ENCODE results near the gene RABGAP1L. TPM values are rescaled to one million over a fixed set of nuclear protein-coding genes. Genes with fewer than 3 reads are reported as not detected.
A peak's percentile ranks its signal among the peaks of the same experiment; 100 is the strongest.
"Not testable (repeated sequence)": the region's sequence is repeated elsewhere in the genome, so short reads cannot be mapped to it uniquely, and the experiment has no call there.

The RABGAP1L gene
- total RNA-seq, 1 donor from 2014 or later, result 54.4 TPM

DNA sequence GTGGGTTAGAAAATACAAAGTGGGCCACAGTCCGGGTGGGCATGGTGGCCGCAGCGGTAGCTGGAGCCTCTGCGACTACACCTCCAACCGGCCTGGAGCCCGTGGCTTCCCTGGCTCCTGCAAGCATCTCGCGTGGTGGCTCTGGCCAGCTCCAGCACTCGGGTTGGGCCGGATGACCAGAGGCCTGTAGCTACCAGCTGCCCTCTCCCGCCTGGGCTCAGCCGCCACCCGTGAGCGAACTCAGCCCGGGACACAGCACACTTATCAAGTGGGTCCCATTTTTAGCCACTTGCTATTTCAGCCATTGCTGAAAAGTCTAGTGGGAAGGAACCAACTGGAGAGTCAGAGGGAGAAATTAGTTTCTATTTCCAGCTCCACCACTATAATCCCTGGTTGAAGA lies 732.7 kb downstream of the RABGAP1L start:
- DNase-seq, result no peak

DNA sequence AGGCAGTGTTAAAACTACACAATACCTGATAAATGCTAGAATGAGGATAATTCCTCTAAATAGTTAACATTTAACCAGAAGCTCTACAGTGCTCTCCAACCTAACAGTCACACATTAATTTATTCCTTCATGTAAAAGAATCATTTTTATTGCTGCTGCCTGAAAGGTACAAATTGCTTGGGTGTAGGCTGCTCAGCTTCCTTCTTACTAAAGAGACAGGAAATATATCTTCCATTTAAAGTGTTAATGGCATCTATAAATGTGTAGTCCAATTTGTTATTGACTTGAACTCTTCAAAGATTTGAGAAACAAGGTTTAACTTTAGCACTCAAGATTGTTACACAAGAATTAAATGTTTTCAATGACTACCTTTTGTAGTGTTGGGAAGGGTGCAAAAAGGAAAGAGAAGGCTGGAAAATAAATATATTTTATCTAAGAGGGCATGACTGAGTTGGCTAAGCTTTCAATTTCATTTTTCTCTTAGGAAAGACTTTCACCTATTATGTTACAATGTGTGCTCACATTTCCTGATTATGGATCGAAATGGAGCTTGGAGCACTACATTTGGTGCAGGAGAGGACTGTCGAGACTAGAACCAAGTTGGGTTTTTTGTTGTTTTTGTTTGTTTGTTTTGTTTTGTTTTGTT lies 734.9 kb downstream of the RABGAP1L start:
- DNase-seq, result no peak

DNA sequence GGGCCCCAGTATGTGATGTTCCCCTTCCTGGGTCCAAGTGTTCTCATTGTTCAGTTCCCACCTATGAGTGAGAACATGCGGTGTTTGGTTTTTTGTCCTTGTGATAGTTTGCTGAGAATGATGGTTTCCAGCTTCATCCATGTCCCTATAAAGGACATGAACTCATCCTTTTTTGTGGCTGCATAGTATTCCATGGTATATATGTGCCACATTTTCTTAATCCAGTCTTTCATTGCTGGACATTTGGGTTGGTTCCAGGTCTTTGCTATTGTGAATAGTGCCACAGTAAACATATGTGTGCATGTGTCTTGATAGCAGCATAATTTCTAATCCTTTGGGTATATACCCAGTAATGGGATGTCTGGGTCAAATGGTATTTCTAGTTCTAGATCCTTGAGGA lies 736.3 kb downstream of the RABGAP1L start:
- DNase-seq, result not testable (repeated sequence)

DNA sequence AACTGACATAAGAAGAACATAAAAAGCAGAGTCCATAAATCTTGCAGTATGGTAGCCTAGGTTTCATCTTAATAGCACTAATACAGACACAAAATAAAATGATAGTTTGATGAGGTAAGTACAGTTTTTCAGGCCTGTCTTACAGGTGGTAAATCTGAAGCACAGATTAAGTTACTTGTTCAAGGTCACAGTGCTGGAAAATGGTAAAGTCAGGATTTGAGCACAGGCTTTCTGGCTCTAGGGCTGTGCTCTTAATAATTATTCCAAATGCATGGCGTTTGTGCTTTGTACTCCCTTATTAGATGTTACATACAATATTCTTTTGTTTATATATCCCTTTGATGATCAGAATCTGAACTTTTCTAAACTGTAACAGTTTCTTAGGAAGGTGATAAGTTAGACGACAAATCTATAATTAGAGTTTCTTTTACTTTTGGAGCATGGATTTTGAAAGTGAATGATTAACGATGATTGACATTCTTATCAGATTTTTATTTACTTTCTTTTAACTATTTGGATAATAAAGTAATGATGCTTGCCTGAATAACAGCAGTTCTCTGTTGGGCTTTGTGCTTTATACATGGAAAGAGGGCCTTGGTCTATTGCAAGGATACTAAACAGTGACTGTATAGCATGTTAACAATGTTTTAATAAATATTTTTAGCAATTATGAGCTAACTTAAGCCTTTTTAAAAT lies 738.9 kb downstream of the RABGAP1L start:
- DNase-seq, result no peak

DNA sequence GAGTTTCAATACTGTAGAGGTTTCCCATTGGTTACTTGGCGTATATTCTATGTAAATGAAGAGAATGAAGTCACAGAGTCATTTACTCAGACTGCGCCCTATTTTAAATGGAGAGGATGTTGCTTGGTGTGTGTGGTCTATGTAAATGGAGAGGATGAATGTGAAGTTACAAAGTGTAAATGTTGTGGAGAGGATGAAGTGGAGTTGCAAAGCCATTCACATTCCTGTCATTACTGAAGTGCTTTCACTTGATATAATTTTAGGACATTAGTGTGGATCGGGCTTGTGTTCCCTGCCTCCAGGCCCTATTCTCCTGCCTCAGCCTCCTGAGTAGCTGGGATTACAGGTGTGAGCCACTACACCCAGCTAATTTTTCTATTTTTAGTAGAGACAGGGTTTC lies 741.0 kb downstream of the RABGAP1L start:
- no peak for DNase-seq

DNA sequence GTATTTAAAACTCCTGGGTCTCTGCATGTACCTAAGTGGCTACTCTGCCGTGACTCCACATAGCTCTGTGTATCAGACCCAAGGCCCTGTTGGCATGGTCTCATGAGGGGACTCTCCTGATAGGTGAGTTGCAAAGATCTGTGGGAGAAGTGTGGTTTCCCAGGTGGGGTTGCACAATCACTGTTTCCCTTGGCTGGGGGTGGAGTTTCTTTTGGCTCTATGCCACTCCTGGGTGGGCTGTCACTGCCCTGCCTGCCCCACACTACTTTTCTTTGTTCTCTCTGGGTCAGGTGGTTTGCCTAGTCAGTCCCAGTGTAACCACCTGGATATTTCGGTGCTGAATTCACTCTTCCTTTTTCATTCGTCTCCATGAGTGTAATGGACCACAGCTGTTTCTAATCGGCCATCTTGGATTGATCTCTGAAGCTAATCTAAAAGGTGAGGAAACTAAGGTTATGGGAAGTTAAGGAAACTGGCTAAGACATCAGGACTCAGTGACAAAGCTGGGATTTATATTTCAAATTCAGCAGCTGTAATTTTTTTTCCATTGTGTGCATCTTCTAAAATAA lies 743.3 kb downstream of the RABGAP1L start:
- no peak for DNase-seq

DNA sequence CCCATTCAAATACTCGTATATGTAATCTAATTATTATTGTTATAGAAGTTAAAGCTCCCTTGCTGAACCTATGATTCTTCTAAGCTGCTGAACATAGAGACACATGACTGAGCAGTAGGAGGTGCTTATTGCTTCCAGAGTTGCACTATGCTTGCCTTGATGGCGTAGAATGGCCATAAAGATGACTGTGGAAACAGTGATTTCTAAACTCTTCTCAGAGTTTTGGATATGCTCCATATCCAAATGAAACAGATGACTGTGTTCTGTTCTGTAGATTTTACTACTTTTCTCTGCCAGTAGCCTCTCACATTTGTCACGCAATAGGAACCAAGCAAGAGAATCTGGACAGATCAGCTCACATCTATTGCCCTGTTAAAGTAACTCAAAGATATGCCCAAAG lies 752.3 kb downstream of the RABGAP1L start:
- DNase-seq, result no peak

DNA sequence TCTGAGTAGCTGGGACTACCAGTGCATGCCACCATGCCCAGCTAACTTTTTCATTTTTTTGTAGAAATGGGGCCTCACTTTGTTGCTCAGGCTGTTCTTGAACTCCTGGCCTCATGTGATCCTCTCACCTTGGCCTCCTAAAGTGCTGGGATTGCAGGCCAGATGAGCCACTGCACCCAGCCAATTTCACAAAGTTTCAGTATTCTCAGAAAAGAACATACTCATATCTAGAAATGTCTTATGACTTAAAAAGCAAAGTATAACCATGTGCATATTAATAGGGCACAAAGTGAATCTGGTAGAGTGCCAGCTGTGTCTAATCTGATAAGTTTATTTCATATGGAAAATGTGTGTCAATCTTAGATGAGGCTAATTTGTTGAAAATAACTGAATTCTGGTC lies 752.9 kb downstream of the RABGAP1L start:
- no peak for DNase-seq

DNA sequence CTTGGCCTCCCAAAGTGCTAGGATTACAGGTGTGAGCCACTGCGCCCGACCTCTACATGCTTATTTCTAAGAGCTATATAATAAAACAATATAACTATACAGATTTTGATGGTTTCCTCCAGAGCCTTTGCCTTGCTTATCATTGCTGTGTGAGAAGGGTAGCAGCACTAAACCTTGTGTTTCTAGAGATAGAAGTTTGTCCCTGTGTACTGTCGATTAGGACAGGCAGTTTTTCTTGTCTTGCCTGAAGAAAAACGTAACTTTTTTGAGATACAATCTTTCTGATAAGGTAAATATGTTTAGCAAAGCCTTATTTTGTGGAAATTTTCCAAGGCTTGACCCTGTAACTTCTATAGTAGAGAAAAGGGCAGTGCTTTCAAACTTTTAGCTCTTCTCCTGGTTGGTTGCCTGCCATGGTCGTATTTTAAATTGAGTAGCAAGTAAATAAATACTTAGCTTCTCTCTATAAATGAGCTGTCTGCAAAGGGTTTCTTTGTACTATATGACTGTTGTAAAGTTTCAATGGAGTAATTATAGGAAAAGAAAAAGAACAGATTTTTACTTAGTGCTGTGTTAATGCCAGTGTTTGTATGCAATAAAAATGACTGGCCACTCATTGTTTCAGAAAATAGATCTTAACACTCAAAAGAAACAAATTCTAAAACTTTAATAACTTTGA lies 754.0 kb downstream of the RABGAP1L start:
- DNase-seq, result no peak

DNA sequence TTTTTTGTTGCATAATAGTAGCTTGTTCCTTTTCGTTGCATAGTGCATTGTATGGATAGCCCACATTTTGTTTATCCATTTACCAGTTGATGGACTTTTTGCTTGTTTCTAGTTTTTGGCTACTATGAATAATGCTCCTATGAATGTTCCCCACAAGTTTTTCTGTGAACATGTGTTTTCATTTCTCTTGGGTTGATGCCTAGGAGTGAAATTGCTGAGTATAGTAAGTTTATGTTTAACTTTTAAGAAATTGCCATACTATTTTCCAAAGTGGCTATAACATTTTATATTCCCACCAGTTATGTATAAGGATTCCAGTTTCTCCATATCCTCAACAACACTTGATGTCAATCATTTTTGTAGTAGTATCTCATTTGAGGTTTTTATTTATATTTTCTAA lies 755.7 kb downstream of the RABGAP1L start:
- DNase-seq, result no peak

DNA sequence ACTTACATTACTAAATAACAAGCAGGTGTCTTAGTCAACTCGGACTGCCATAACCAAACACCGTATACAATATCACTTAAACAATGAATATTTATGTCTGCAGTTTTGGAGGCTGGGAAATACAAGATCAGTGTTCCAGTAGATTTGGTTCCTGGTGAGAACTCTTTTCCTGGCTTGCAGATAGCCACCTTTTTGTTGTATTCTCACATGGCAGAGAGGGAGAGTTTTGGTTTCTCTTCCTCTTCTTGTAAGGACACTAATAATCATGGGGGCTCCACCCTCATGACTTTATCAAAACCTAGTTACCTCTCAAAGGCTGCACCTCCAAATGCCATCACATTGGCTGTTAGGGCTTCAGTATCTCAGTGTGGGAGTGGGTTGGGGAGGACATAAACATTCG lies 757.5 kb downstream of the RABGAP1L start:
- DNase-seq, result no peak

DNA sequence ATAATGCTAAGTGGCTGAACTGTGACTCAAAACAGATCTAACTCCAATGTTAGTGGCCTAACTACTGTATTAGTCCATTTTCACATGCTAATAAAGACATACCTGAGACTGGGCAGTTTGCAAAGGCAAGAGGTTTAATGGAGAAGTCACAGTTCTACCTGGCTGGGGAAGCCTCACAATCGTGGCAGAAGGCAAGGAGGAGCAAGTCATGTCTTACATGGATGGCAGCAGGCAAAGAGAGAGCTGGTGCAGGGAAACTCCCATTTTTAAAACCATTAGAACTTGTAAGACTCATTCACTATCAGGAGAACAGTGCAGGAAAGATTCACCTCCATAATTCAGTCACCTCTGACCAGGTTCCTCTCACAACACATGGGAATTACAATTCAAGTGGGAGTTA lies 760.8 kb downstream of the RABGAP1L start:
- no peak for DNase-seq

DNA sequence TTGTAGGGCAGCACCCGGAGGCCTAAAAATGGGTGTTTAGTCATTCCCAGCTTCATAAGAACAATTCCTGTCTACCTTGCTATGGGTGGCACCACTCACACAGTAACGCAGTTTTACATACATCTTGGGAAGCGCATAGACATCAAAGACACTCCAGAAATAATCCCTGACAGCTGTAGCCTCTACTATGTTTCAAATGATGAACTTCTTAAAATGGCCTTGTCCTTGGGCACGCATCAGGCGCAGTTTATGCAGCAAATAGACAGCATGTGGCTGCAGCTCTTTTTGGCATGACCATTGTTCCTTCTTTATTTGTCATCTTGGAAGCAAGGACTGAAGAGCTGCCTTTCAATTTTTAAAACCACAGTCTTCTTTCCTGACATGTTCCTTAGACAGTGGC lies 762.8 kb downstream of the RABGAP1L start:
- no peak for DNase-seq

DNA sequence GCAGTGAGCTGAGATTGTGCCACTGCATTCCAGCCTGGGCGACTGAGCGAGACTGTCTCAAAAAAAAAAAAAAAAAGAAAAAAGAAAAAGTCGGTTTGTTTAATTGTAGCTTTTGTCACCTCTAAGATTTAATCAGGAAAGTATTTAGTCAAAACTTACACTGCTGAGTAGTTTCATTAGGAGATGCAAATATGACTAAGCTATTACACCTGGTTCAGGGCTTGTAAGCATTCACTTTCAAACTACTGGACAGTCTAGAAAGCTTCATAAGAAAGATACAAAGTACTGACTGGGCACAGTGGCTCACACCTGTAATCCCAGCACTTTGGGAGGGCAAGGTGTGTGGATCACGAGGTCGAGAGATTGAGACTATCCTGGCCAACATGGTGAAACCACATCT lies 764.5 kb downstream of the RABGAP1L start:
- DNase-seq, result no peak

DNA sequence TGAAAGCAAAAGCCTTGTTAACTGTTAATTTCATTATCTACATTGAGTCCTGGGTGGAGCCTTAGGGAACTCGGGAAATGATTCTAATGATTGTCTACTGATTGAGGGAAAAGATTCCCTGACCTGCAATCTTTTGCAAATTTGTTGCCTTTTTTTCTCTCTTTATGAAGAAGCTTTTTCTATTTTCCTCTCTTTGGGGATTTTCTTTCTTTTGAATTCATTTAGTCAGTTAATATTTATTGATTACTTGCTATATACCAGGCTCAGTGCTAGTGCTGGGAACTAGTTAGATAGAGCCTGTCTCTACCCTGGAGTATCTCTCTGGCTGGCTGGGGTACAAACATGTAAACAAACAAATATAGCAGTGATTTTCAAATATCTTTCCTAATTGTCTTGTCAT lies 769.2 kb downstream of the RABGAP1L start:
- no peak for DNase-seq

DNA sequence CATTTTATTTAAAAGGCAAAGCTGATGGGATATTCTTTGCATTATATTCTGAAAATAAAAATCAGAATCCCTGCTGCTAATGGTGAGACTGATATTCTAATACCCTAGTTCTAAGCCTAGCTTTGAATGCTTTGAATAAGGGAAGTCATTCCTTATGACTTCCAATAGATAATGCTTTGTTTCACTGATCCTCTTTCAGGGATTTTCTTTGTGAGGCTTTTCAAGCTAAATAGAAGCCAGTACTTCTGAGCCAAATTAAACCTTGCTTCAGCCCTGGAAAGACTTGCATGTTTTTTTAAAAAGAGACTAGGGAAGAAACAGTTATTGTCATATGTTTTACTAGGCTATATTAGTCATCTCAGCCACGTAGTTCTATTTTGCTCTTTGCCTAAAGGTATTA lies 771.9 kb downstream of the RABGAP1L start:
- DNase-seq, result no peak

DNA sequence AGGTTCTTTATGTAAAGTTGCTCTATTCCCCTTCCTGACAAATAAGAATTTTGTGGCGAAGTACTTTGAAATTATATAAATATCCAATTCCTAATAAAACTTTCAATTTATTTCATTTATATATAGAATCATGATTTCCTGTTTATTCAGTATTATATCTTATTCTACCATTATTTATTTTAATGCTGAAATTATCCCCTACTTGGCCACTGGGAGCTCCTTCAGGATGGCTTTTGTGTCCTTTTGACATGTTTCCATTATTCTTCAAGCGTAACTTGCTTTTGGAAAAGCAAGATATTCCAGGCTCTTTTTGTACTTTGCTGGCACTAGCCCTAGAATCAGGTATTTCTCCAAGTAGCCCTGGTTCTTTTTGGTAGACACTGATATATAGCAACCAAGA lies 773.3 kb downstream of the RABGAP1L start:
- DNase-seq, result no peak

DNA sequence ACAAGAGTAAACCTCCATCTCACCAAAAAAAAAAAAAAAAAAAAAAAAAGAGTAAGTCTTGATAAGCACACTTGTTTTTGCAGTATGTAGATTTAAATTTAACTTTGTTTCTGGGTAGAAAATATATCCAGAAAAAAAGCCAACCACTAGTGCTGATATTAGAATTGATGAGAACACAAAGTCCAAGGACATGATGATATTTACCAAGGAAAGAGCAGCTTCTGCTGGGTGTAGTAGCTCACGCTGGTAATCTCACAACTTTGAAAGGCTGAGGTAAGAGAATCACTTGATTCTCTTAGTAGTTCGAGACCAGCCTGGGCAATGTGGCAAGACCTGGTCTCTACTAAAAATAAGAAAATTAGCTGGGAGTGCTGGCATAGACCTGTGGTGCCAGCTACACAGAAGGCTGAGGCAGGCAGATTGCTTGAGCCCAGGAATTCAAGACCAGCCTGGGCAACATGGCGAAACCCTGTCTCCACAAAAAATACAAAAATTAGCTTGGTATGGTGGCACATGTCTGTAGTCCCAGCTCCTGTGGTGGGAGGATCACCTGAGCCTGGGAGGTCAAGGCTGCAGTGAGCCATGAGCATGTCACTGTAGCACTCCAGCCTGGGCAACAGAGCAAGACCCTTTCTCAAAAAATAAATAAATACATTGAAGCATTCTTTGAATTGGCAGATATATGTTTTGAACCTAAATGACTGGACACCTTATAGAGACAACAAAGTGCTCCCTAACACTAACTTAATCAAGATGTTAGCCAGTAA lies 776.8 kb downstream of the RABGAP1L start:
- DNase-seq, result no peak

DNA sequence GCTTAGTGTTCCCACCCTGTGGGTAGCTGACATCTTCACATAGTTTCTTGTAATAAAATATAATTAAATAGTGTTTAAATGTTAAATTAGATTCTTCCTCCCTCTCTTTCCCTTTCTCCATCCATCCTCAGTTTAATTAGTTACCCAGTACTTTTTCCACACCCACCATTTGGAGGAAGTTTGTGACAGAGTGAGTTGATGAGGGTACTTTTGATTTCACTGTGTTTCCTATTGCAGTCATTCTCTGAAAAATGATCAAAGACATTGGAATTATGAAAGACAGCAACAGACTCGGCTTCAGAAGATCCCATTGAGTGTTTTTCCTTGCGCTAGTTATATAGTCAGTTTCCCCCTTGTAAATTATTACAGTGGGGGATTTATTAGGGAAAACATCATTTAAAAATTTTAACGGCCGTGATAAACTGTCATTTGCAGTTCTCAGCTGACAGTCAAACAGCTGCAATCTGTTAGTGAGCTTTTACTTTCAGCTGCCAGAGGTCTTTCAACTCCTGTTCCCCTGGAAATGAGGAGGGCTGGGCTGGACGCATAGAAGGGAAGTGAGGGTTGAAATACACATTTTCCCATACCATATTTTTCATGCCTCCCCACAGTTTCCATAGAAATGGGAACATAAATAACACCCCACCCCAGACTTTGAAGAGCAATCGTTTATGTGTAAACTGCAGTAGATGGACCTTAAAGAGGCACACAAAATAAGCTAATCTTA lies 779.1 kb downstream of the RABGAP1L start:
- peak; percentile 67 for DNase-seq

DNA sequence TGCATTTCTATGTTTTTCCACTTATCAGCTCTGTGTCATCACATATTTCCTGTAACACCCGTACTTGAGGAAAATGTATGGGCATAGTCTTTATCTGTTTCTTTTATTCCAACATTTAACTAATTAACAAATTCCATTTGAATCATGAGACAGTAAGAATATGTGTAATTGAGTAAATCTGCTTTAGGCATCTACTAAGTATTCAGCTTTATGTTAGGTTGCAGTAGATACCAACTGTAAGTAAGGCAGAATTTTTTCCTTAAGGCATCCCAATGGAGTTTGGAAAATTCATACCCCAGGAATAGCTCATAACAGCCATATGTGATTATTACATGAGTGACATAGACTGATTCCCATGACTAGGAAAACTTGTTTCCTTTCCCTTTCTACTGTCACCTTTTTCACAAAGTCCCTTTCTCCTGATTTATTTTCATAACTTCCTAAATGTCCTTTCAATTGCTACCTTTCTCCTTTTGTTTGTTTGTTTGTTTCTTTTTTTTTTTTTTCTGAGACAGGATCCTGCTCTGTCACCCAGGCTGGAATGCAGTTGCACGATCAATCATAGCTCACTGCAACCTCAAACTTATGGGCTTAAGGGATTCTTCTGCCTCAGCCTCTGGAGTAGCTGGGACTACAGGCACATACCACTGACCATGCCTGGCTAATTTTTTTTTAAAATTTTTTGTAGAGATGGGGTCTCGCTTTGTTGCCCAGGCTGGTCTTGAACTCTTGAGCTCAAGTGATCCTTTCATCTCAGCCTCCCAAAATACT lies 780.6 kb downstream of the RABGAP1L start:
- DNase-seq, result no peak

DNA sequence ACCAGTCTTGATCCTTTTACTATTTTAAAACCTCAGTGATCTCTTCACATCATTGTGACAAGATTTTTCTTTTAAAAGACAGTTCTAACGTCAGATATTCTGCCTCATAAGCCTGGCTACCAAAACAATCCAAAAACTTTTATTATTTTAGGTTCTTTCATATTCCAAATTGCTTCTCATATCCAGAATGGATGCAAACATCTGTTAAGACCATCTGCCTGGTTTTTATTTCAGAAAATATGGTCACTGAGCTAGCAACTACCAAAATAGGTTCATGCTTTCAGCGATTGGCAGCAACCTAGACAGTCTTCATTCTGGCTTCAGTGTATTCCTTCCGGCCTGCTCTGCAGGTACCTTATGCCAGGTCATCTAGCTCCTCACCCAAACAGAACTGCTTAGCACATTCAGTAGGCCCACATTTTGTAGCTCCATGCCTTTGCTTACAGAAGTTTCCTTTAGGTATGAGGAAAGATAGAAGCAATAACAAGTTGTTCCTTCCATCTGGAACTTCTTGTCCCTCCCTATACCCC lies 781.4 kb downstream of the RABGAP1L start:
- no peak for DNase-seq

All from skin of body (tissue), 2 donors.